Choroid plexus epithelial cell (primary cell): ENCODE data around the gene EML5.
A peak's percentile ranks its signal among the peaks of the same experiment; 100 is the strongest.

ENCODE experiments used
- DNase-seq: peaks from one replicate; pipeline ENCODE4 v3.0.0-alpha.2; 2010; ENCODE audit warnings: low read depth
- H3K4me3 ChIP-seq: 2 replicates; pipeline ENCODE4 v1.5.1; 2011; ENCODE audit warnings: low read depth, mild to moderate bottlenecking, control low read depth, low read length, moderate library complexity
- CTCF ChIP-seq: conservative IDR thresholded peaks from 2 replicates; pipeline ENCODE4 v1.5.1; 2011; ENCODE audit warnings: low read depth, mild to moderate bottlenecking, control low read depth, inconsistent platforms, low read length, moderate library complexity

EML5 gene

GRCh38 chr14:88792473-88793258, at the start of gene EML5:
Gene EML5, minus strand, starts transcription at chr14:88792953. Its CDS starts 450 bp downstream, at chr14:88792503.
- peak; percentile 55 for DNase-seq
- H3K4me3 ChIP-seq, result peak within 1 kb of the TSS; percentile 63
- peak; percentile 47 for TF ChIP-seq CTCF

GRCh38 chr14:88842414-88842813, 49.7 kb upstream of the EML5 start:
- TF ChIP-seq CTCF, result no peak
- no peak overlapping the region for H3K4me3 ChIP-seq
- no peak for DNase-seq

GRCh38 chr14:88841741-88842140, 49.0 kb upstream of the EML5 start:
- no peak for TF ChIP-seq CTCF
- no peak for DNase-seq
- no peak overlapping the region for H3K4me3 ChIP-seq

- H3K4me3 ChIP-seq, result no peak overlapping the region
- DNase-seq, result no peak
- TF ChIP-seq CTCF, result no peak
Measured at GRCh38 chr14:88840926-88841325, 48.2 kb upstream of the EML5 start.

GRCh38 chr14:88838015-88838414, 45.3 kb upstream of the EML5 start:
- no peak overlapping the region for H3K4me3 ChIP-seq
- no peak for DNase-seq
- TF ChIP-seq CTCF, result no peak

- no peak for TF ChIP-seq CTCF
- no peak overlapping the region for H3K4me3 ChIP-seq
- no peak for DNase-seq
Measured at GRCh38 chr14:88837495-88837894, 44.7 kb upstream of the EML5 start.

- no peak for TF ChIP-seq CTCF
- DNase-seq, result peak; percentile 56
- H3K4me3 ChIP-seq, result no peak overlapping the region
Measured at GRCh38 chr14:88835661-88836060, 42.9 kb upstream of the EML5 start.
